HG02981 (cell line): ENCODE results near the gene ASCL2.

ENCODE experiments used
- ATAC-seq: cut with Tn5 transposase; IDR thresholded peaks from one replicate; pipeline ENCODE4 v1.9.1; 2021; ENCODE audit warnings: mild to moderate bottlenecking, moderate library complexity; ENCODE audit not compliant: unreplicated experiment

The ASCL2 gene

DNA sequence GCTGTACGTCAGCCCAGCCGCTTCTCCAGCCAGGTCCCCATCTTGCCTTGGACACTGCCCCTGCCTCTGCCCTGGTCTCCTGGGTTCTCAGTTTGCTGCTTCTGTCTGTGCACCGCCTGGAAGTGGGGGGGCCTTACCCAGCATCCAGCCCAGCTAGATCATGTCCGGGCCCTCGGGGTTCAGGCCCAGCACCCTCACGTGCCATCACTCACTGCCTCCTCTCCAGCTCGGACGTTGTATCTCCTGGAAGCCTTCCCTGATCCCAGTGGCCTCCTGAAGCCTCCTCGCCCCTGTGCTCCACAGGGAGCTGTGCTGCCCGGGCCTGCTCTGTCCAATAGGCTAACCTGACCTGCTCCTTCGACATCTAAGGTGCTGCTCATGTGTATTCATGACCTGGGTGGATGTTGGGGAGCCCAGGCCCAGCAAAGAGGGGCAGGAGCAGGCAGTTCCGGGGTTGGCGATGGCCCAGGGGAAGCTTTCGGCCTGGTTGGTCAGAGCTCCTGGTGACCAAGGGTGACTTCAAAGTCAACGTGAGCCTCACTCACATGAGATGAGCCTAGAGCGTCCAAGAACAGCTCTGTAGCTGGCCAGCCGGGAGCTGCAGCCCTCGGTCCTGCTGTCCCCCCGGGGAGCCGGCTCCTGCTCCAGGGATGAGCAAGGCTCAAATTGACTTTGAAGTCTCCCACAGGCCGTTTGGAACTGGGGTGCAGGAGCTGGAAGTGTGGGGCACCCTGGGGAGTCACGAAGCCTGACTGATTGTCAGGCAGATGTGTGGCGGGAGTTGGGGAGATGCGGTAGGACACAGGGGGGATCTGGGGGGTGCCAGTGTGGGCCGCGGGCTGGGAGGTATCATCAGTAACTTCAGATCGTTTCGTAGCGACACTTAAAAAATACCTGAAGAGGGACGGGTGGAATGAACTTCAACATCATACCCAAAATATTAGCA, 5.2 kb upstream of the ASCL2 start:
- no peak for ATAC-seq

- ATAC-seq = no peak
Measured at GRCh38 chr11:2273771-2274170, 3.4 kb upstream of the ASCL2 start.

DNA sequence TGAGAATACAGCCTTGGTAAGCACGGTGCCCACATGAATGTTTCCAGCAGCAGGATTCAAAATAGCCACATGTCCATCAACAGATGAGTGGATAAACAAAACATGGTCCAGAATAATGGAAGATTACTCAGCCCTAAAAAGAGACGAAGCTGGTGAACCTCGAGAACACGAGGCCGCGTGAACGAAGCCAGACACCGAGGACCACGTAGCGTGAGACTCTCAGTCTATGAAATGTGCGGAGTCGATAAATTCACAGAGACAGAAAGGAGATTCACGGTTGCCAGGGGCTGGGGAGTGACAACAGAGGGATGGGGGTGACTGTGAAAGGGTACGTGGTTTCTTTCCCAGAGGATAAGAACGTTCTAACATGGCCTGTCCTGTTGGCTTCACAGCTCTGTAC, 2.9 kb upstream of the ASCL2 start:
- ATAC-seq = no peak

- no peak for ATAC-seq
Measured at GRCh38 chr11:2272946-2273280, 2.5 kb upstream of the ASCL2 start.

DNA sequence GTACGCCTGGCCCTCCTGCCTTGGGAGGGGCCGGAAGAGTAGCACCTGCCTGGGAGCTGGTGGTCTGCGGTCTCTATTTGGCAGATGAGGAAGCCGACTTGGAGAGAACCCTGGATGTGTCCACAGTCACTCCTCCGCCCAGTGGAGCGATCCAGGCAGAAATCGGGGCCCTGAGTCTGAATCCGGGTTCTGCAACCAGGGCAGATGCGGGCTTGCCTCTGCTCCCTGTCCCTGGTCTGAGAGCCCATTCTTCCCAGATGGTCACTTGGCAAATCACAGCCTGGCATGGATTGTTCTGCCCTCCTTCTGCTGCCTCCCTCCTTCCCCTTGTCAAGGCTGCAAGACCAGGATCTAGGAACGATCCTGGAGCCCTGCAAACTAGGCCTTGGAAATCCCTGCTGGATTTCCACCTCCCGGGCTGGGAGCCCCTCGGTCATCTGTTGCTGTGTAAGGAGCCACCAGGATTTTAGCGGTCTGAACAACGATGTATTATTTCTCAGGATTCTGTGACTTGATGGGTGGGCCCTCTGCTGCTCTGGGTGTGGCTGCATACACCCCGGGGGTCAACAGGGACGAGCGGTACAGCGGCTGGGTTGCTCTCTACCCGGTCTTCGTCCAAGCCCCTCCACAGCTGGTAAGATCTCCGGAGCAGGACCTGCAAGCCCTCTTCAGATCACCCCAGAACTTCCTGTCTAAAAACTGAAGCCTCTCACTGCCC, 2.0 kb upstream of the ASCL2 start:
- no peak for ATAC-seq

DNA sequence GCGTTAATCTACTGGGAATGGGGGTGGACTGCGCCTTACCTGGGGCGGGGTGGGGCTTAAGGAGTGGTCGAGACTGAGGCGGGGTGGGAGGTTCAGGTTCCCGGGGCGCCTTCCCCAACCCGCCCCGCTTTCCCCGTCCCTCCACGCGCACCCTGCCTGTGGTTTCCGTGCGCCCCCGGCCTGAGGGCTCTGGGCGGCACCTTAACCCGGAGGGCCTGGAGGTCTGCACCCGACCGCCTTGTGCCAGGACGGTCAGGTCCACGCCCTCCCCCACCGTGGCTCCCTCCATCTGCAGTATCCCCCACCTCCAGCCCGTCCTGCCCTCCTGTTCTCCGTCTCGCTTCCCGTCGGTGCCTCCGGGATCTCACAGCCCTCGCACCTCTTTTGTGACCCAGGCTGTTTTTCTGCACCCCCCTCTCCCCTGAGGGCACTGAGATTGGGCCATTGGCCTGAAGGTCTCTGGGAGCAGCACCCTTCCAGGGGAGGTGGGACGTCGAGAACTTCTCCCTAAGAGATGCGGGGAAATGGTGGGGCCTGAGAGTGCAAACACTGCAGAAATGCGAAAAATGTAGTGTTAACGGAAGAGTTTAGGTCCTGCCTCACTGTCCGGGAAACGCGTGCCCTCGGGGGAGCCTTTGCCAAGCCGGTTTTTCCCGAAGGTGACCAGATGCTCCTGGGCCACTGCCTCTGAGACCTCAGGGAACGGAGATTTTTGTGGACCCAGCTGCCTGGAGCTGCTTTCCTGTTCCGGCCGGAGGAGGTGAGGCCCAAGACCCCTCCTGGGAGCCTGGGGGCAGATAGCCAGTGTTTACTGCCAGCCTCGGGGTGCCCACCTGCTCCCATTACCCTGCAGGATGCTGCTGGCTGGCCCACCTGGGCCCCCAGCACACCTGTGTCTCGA, 1.2 kb upstream of the ASCL2 start:
- ATAC-seq = no peak

- ATAC-seq = no peak
Measured at GRCh38 chr11:2271077-2271326, 614 bp upstream of the ASCL2 start.

DNA sequence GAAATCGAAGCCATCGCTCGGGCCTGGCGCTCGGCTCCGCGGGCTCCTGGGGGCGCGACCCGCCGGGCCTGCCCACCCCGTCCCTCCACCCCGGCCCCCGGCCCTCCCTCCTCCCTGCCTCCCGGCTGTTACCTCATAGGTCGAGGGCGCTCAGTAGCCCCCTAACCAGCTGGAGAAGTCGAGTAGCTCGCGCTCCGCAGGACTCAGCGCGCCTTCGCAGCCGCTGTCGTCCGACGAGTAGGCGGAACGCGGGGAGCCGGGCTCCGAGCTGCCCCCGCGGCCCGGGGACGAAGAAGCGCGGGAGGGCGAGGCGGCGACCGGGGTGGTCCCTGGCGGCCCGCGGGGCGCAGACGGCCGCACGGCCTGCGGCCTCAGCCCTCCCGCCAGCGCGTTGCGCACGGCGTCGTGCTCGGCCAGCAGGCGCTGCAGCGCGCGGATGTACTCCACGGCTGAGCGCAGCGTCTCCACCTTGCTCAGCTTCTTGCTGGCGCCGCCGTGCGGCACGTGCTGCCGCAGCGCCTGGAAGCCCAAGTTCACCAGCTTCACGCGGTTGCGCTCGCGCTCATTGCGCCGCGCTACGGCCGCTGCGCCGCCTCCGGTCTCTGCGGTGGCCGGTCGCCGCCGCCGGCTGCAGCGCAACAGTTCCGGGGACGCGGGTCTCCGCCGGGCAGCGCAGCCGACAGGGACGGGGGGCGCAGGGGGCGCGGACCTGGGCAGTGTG, 627 bp downstream of the ASCL2 start:
- no peak for ATAC-seq

- ATAC-seq = no peak
Measured at GRCh38 chr11:2268729-2269600, 1.4 kb downstream of the ASCL2 start.

DNA sequence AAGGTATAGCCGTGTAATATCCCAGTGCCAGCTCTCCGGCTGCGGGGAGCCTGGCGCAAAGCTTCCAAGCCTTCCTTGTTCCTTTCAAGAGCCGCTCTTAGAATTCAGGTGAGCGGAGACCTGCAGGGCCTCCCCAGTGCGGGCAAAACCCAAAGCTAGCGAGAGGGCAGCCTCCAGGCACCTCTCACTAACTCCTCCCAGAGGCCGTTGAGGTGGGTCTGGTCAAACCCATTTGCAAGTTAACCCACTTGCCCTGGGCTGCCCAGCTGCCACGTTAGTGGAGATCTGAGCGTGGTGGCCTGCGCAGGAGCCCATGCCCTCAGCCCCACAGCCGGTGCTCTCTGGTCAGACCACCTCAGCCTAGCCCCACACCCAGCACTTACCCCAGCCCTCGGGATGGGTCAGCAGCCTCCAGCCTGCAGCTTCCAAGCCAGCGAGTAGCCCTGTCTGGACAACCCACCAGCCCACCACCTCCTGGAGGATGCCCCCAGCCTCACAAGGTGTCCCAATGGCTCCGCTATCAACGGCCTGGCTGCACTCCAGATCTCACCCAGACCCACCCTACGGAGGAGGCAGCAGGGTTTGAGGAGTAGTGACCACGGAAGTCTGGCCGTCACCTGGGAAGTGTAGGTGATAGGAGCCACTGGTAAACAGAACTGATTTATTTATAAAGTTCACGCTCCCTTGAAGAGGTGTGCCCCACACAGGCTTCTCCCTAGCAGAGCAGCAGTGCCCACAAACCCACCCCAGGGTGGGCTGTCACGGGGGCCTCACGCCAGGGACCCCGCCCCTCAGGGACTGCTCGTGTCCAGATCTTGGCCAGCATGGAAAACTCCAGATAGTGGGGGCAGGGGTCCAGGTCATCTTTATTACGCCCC, 2.3 kb downstream of the ASCL2 start:
- no peak for ATAC-seq

DNA sequence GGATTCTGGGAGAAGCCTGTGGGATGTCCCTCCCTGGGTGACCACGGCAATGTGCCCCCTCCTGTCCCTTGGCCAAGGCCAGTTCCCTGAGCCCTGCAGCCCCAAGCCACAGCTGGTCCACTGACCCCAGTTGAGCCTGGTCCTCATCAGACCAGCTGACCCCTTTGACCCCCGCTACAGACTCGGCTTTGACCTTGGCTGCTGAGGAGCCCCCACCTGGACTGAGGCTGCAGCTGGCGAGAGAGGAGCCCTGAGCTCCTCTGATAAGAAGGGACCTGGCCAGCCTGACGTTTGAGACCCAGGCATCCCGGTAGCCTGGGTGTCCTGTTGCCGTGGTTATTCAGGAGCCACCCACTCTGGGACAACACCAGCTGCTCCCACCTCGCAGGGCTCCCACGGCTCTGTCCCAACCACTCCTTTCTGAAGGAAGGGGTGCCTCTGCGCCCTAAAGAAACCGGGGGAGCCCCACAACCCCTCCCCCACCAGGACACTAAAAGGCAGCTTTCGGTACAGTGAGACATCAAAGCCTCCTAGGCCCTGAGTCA, 3.0 kb downstream of the ASCL2 start:
- no peak for ATAC-seq

- ATAC-seq = no peak
Measured at GRCh38 chr11:2266586-2267305, 3.6 kb downstream of the ASCL2 start.

DNA sequence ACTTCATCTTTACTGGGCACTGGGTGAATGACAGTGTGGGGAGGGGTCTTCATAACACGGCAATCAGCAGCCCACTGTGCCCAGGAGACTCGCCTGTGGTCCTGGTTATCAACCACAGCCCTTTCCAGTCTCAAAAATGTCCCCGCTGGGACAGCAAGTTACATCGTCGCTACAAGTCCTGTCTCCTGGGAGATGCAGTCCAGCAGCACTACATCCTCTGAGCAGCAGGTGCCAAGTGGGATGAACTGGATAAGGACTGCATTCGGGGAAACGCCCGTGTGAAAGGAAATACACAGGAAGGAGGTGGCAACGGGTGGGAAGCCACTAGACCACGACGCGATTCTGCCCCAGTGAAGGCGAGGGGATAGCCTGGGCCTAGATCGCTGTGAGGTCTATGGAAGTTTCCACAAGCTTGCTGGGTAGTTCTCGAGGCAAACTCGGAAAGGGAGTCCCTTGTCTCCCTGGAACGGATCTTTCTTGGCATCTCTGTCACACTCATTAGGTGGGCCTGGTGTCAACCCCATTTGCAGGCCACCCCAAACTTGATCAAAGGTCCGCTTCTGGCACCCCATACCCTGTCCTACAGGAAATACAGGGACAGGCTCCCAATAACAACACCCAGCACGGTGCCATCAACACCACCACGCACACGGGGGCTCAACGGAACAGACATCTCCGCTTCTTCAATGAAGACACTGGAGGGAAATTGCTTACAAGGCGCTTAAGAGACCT, 4.4 kb downstream of the ASCL2 start:
- ATAC-seq = no peak

DNA sequence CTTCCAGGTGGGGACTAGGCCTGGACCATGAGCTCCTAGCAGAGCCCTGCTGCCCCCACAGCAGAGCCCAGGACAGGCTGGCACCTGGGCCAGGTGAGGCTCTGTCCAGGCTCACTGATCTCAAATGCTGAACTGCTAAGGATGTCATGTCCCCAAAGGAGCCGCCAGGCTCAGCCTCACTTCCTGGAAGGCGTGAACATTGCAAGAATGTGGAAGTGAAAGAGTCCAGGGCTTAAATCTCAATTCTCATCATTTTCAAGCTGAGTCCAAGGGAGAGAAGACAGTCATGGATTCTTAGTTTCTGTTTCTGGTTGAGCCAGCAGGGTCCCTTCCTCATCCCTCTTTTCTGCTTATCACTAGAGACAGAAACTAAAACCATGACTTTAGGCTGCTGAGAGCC, 5.0 kb downstream of the ASCL2 start:
- ATAC-seq = peak; percentile 65

DNA sequence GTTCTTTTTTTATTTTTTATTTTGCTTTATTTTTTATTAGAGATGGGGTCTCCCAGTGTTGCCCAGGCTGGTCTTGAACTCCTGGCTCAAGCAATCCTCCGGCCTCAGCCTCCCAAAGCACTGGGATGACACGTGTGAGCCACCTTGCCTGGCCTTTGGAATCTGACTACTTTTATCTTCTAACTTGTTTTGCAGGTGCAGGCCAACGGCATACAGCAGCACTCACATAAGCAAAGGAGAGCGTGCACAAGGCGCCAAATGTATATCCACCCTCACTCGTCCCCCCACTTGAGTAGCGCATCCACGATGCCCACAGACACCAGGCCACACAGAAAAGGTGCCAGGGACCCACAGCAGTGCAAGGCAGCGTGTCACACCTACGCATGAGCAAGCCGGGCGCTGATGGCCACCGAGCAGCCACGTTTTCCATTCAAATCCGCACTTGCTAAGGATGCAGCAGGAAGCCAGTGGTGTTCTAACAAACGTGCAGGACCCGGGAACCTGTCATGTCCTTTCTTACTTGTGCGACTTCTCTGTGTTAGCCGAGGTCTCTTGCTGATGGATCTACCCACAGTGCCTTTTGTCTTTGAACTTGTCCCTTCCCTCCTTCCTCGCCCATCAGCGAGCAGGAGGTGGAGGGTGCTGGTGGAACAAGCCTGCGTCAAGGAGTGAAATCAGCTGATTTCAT, 5.9 kb downstream of the ASCL2 start:
- ATAC-seq = no peak

- ATAC-seq = no peak
Measured at GRCh38 chr11:2263724-2264360, 6.5 kb downstream of the ASCL2 start.
